CD4-positive, alpha-beta memory T cell (primary cell): Measurements from ENCODE around the gene CLIP2. TPM values are rescaled to one million over a fixed set of nuclear protein-coding genes. Genes with fewer than 3 reads are reported as not detected.

ENCODE experiments used
- CTCF ChIA-PET: fragments of 350-600 bp; sonication (Branson Sonifier 250); formaldehyde crosslinking; loops from one replicate; lab custom pipeline; 2021; ENCODE audit warnings: inconsistent platforms; ENCODE audit not compliant: partially characterized antibody; lab: Charles Lee
- POLR2A ChIA-PET: fragments of 350-600 bp; sonication (Branson Sonifier 250); formaldehyde crosslinking; loops from one replicate; lab custom pipeline; 2021; ENCODE audit not compliant: partially characterized antibody; lab: Charles Lee
- DNase-seq, 5 donors: peaks; one replicate each; pipeline versions ENCODE4 v3.0.0 to v3.0.0-alpha.2; 2020 to 2022; ENCODE audit warnings: mixed read lengths in 1 of 5
- H3K27ac ChIP-seq: one replicate; pipeline ENCODE4 v1.7.0; 2013; ENCODE audit warnings: low read depth, low read length
- H3K27me3 ChIP-seq: 2 replicates; pipeline ENCODE4 v1.7.0; 2013; ENCODE audit warnings: mild to moderate bottlenecking, low read length, moderate library complexity; ENCODE audit not compliant: insufficient read depth
- H3K36me3 ChIP-seq: 2 replicates; pipeline ENCODE4 v1.7.0; 2013; ENCODE audit warnings: mild to moderate bottlenecking, low read length, moderate library complexity; ENCODE audit not compliant: insufficient read depth
- H3K4me1 ChIP-seq: 2 replicates; pipeline ENCODE4 v1.7.0; 2013; ENCODE audit warnings: mild to moderate bottlenecking, low read length, moderate library complexity; ENCODE audit not compliant: insufficient read depth
- H3K4me3 ChIP-seq, 2 donors: one replicate each; pipeline ENCODE4 v1.7.0; 2013; ENCODE audit warnings: low read length in 2 of 2, mild to moderate bottlenecking in 1 of 2
- H3K9me3 ChIP-seq, 2 donors: one replicate each; pipeline ENCODE4 v1.7.0; 2013; ENCODE audit warnings: low read length in 2 of 2, control low read depth in 1 of 2; ENCODE audit not compliant: control insufficient read depth in 1 of 2
- H3K27ac Mint-ChIP-seq, 7 donors: one replicate each; pipeline ENCODE4 v1.8.0; 2020 to 2021; ENCODE audit warnings: mixed read lengths in 7 of 7, mild to moderate bottlenecking in 6 of 7, inconsistent platforms in 3 of 7, moderate library complexity in 3 of 7
- H3K27me3 Mint-ChIP-seq, 2 donors: one replicate each; pipeline ENCODE4 v1.8.0; 2020 to 2021; ENCODE audit warnings: mixed read lengths in 2 of 2
- H3K36me3 Mint-ChIP-seq, 2 donors: one replicate each; pipeline ENCODE4 v1.8.0; 2020 to 2021; ENCODE audit warnings: mixed read lengths in 2 of 2, inconsistent platforms in 1 of 2, mild to moderate bottlenecking in 1 of 2
- H3K4me1 Mint-ChIP-seq, 4 donors: one replicate each; pipeline ENCODE4 v1.8.0; 2020 to 2021; ENCODE audit warnings: mixed read lengths in 4 of 4, mild to moderate bottlenecking in 1 of 4
- H3K4me3 Mint-ChIP-seq, 8 donors: one replicate each; pipeline ENCODE4 v1.8.0; 2020 to 2021; ENCODE audit warnings: mixed read lengths in 8 of 8, mild to moderate bottlenecking in 7 of 8, moderate library complexity in 6 of 8, inconsistent platforms in 3 of 8
- H3K9me3 Mint-ChIP-seq, 8 donors: one replicate each; pipeline ENCODE4 v1.8.0; 2020 to 2021; ENCODE audit warnings: mixed read lengths in 8 of 8, mild to moderate bottlenecking in 5 of 8, inconsistent platforms in 3 of 8, moderate library complexity in 1 of 8
- intact Hi-C: fragments of 100-400 bp; cut with micrococcal nuclease; formaldehyde crosslinking; loops from one replicate; pipeline ENCODE4 v1.15.1; 2023
- polyA plus RNA-seq, 2 donors: library from polyadenylated mRNA; unstranded; fragments of 300-500 nt; fragmentation: Illumina TruSeq; gene quantifications; one replicate each; pipeline ENCODE4 v1.2.3, GENCODE V29; 2021
- total RNA-seq, 2 experiments: library from RNA; stranded (reverse); gene quantifications; one replicate each; pipeline ENCODE4 v1.2.3, GENCODE V29; 2021

The CLIP2 gene
- total and polyA plus RNA-seq, 4 experiments from 2014 or later: 0.15 to 5.7 (median 1.7) TPM

DNA sequence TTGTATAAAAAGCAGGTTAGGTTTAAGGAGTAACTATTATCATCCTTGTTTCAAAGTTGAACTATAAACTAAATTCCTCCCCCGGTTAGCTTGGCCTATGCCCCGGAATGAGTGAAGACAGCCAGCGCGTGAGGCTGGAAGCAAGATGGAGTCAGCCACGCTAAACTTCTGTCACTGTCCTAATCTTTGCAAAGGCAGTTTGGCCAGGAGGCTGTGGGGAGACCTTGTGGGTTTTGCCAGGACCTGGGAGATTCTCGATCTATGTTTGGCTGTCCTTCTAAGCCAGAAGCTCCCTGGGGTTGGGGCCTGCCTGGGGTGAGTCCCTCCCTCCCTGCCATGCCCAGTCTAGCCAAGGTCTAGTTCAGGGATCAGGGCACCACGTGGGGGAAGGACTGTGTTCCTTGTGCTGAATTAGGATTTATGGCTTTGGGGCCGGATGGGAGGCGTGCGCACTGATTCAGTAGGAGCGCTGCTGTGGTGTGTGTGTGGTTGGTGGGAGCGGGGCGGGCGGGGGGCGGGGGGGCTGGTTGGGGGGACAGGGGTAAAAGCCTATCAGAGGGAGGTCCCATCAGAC, 163.6 kb downstream of the CLIP2 start:
- Mint-ChIP-seq H3K27ac (peak overlapping the region; percentile 95 to 99 (median 98)), H3K4me3 (peak overlapping the region; percentile 74 to 88 (median 86)), H3K27me3 (peaks cover 0 to 1% of the 10 kb centered on the region in 2 donors), H3K4me1 (peaks cover 16 to 25% (median 19%) of the 10 kb centered on the region in 4 donors), H3K9me3 (peaks cover 0 to 2% (median 0%) of the 10 kb centered on the region in 8 donors), H3K36me3 (peaks cover 0 to 5% of the 10 kb centered on the region in 2 donors)
- no peaks in the 10 kb centered on the region for H3K9me3 ChIP-seq
- H3K27ac ChIP-seq: peak overlapping the region; percentile 73
- ChIA-PET CTCF (interaction anchor here (1.9 kb wide), 1 partner anchor 113 kb away, joined by 11 read pairs; no protein-coding TSS in a partner anchor), POLR2A (interaction anchor here (1.3 to 2.4 kb wide), 4 partner anchors 11 to 204 kb away, joined by 3 to 15 read pairs (median 4); partner anchors contain the start of gene GTF2I)
- no peaks in the 10 kb centered on the region for H3K36me3 ChIP-seq
- no peaks in the 10 kb centered on the region for H3K27me3 ChIP-seq
- peak overlapping the region in 1 of 2 donors; percentile 49 for H3K4me3 ChIP-seq
- peaks cover 22% of the 10 kb centered on the region for H3K4me1 ChIP-seq
- intact Hi-C loops: loop anchor here (2.0 kb wide), 1 partner anchor 204 kb away; the partner anchor contains the start of gene GTF2I
- DNase-seq: no peak

- Mint-ChIP-seq H3K27me3 (peaks cover 0 to 1% of the 10 kb centered on the region in 2 donors), H3K27ac (peak within 1 kb of the TSS; percentile 95 to 99 (median 98)), H3K36me3 (peaks cover 0 to 5% of the 10 kb centered on the region in 2 donors), H3K9me3 (peaks cover 0 to 2% (median 0%) of the 10 kb centered on the region in 8 donors), H3K4me3 (peak within 1 kb of the TSS; percentile 74 to 88 (median 86)), H3K4me1 (peaks cover 16 to 25% (median 19%) of the 10 kb centered on the region in 4 donors)
- Histone ChIP-seq H3K4me1 (peaks cover 22% of the 10 kb centered on the region), H3K36me3 (no peaks in the 10 kb centered on the region), H3K9me3 (no peaks in the 10 kb centered on the region), H3K27ac (peak within 1 kb of the TSS; percentile 73), H3K4me3 (peak within 1 kb of the TSS in 1 of 2 donors; percentile 49), H3K27me3 (no peaks in the 10 kb centered on the region)
- ChIA-PET CTCF (interaction anchor here (0.6 to 1.9 kb wide), 2 partner anchors 113 to 209 kb away, joined by 3 to 11 read pairs; no protein-coding TSS in a partner anchor), POLR2A (interaction anchor here (1.1 to 2.4 kb wide), 4 partner anchors 9 to 204 kb away, joined by 3 to 15 read pairs (median 4); partner anchors contain the start of gene GTF2I)
- DNase-seq: peak; percentile 46 to 73 (median 47)
- intact Hi-C loops: loop anchor here (2.0 kb wide), 1 partner anchor 203 kb away; the partner anchor contains the start of gene GTF2I
Observed at GRCh38 chr7:74453322-74454011, 164.3 kb downstream of the CLIP2 start, which contains the start of gene GTF2IRD1. Gene GTF2IRD1, plus strand, starts transcription at chr7:74453906. Its CDS starts 54,175 bp downstream, at chr7:74508081.

- ChIA-PET POLR2A (interaction anchor here (1.1 kb wide), 1 partner anchor 9 kb away, joined by 3 read pairs; no protein-coding TSS in a partner anchor), CTCF (no interaction called here)
- Mint-ChIP-seq H3K4me1 (peaks cover 16 to 23% (median 19%) of the 10 kb centered on the region in 4 donors), H3K36me3 (peaks cover 0 to 5% of the 10 kb centered on the region in 2 donors), H3K27me3 (no peaks in the 10 kb centered on the region), H3K4me3 (peak overlapping the region in 7 of 8 donors; percentile 30 to 67 (median 53)), H3K9me3 (peaks cover 0 to 2% (median 0%) of the 10 kb centered on the region in 8 donors), H3K27ac (peak overlapping the region in 3 of 7 donors; percentile 29 to 75 (median 47))
- Histone ChIP-seq H3K36me3 (no peaks in the 10 kb centered on the region), H3K27ac (no peak overlapping the region), H3K27me3 (no peaks in the 10 kb centered on the region), H3K9me3 (no peaks in the 10 kb centered on the region), H3K4me1 (peaks cover 22% of the 10 kb centered on the region), H3K4me3 (no peak overlapping the region)
- intact Hi-C loops: no loop called here
- DNase-seq: peak in 1 of 5 donors; percentile 45
Observed at GRCh38 chr7:74454021-74454924, 165.1 kb downstream of the CLIP2 start.

DNA sequence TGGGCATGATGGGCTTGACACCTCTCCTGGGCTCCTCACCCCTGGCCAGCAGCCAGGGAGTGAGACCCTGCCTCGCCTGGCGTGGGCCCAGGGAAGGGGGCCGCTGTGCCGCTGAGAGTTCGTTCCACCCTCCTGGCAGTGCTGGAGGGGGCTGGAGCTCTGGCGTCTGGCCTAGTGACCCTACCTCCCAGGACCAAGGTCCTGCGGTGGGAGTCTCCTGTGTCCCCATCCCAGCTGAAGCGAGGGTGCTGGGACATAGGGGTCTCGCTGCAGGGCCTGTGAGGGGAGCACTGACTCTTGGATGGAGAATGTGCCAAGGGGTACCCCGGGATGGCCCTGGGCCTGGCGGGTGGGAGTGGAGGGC, 165.7 kb downstream of the CLIP2 start:
- no peak for DNase-seq
- intact Hi-C loops: no loop called here
- Mint-ChIP-seq H3K4me3 (peak overlapping the region; percentile 22 to 77 (median 54)), H3K27me3 (no peaks in the 10 kb centered on the region), H3K4me1 (peaks cover 14 to 17% (median 15%) of the 10 kb centered on the region in 4 donors), H3K36me3 (peaks cover 0 to 5% of the 10 kb centered on the region in 2 donors), H3K27ac (peak overlapping the region in 4 of 7 donors; percentile 27 to 75 (median 44)), H3K9me3 (peaks cover 0 to 2% (median 0%) of the 10 kb centered on the region in 8 donors)
- Histone ChIP-seq H3K36me3 (no peaks in the 10 kb centered on the region), H3K4me3 (no peak overlapping the region), H3K4me1 (peaks cover 22% of the 10 kb centered on the region), H3K27ac (no peak overlapping the region), H3K27me3 (no peaks in the 10 kb centered on the region), H3K9me3 (no peaks in the 10 kb centered on the region)
- POLR2A ChIA-PET: interaction anchor here (0.7 kb wide), 1 partner anchor 10 kb away, joined by 3 read pairs; no protein-coding TSS in a partner anchor
- CTCF ChIA-PET: no interaction called here

DNA sequence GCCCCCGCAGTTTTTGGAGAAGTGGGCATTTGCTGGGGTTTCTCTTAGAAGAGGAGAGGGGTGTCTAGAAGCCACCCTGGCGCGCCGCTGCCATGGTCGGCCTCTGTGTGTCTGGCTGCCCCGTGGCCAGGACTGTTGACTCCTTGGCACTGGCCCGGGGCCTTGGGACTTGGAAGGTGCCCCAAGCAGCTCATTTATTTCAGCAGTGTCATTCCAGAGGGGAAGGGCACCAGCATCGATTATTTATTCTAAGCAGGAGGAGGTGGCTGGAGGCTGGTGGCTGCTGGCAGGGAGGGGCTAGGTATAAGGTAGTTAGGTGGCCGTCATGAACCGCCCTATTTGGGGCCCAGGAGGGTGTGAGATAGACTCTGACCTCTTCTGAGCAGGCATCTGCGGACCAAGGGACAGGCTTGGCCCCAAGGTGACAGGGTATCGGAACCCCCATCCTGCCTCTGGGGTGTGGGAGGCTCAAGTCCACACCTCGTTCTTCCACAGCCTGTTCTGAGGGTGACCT, 166.1 kb downstream of the CLIP2 start:
- Mint-ChIP-seq H3K4me3 (peak overlapping the region; percentile 22 to 77 (median 50)), H3K27ac (peak overlapping the region in 4 of 7 donors; percentile 27 to 75 (median 54)), H3K4me1 (peaks cover 12 to 14% (median 14%) of the 10 kb centered on the region in 4 donors), H3K9me3 (peaks cover 0 to 2% (median 0%) of the 10 kb centered on the region in 8 donors), H3K27me3 (no peaks in the 10 kb centered on the region), H3K36me3 (peaks cover 0 to 5% of the 10 kb centered on the region in 2 donors)
- H3K4me1 ChIP-seq: peaks cover 22% of the 10 kb centered on the region
- intact Hi-C loops: no loop called here
- ChIA-PET POLR2A (interaction anchor here (0.7 kb wide), 1 partner anchor 9 kb away, joined by 3 read pairs; no protein-coding TSS in a partner anchor), CTCF (no interaction called here)
- no peaks in the 10 kb centered on the region for H3K36me3 ChIP-seq
- no peak for DNase-seq
- H3K27me3 ChIP-seq: no peaks in the 10 kb centered on the region
- H3K27ac ChIP-seq: no peak overlapping the region
- no peaks in the 10 kb centered on the region for H3K9me3 ChIP-seq
- H3K4me3 ChIP-seq: no peak overlapping the region
